ENCODE results near the gene CCRL2.
A peak's percentile ranks its signal among the peaks of the same experiment; 100 is the strongest.

Gene CCRL2

DNA sequence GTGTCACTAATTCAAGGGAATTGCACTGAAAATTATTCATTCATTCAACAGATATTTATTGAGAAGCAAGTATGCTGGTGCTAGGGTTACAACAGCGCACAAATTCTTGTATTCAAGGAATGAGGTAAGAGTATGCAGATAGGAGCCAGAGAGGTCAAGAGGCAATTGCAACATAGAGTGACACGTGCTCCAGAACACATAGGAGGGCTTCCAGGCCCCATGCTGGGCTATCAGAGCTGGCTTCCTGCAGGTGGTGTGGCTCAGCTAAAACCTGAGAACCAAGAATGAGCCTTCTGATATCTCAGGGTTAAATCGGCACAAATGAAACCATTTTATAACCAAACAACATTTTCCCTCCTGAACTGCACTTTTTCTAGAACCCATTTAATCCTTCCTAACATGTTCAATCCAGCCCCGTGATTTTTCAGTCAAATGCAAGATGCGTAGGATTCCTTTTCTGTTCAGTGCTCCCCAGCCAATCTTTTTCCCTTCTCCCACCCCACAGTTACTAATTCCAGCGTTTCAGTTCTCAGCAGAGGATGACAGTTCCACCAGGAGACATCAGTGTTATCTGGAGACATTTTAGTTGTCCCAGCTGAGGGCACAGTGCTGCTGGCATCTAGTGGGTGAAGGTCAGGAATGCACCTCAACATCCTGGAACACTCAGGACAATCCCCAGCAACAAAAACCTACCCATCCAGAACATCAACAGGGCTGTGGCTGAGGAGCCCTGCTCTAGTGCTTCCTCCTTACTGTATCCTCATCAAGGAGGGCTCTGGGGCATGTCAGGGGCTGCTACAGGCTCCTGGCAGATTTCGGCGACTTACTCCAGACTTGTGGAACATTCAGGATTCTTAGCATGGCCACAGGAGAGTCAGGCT lies 13.3 kb upstream of the CCRL2 start:
- ChIA-PET CTCF (interaction anchor here (0.6 kb wide), 1 partner anchor 164 kb away, joined by 3 read pairs; no protein-coding TSS in a partner anchor), POLR2A (no interaction called here)
- H3K4me3 ChIP-seq (ENCODE audit: low read depth, low read length): no peak overlapping the region
- TF ChIP-seq ZBTB1 (tag by site-specific recombination; IDR thresholded peaks at IDR 0.05) (no peak), FEZF1 (tag by site-specific recombination; IDR thresholded peaks at IDR 0.05) (no peak), ZNF660 (tag by site-specific recombination; IDR thresholded peaks at IDR 0.05) (0 out of 2 replicates have a peak, but pooled peaks have one; percentile 37), ZNF843 (tag by site-specific recombination; IDR thresholded peaks at IDR 0.05) (no peak), ZBTB48 (tag by site-specific recombination; IDR thresholded peaks at IDR 0.05) (no peak), ZNF529 (tag by site-specific recombination; IDR thresholded peaks at IDR 0.05; ENCODE audit: insufficient replicate concordance) (no peak), SP3 (tag by site-specific recombination; IDR thresholded peaks at IDR 0.05) (no peak), TRIM28 (IDR thresholded peaks at IDR 0.05; ENCODE audit: borderline replicate concordance, low read length) (no peak), ZNF658 (tag by site-specific recombination; IDR thresholded peaks at IDR 0.05) (no peak), ZBTB20 (tag by site-specific recombination; IDR thresholded peaks at IDR 0.05) (no peak), ZNF629 (tag by site-specific recombination; IDR thresholded peaks at IDR 0.05) (0 out of 2 replicates have a peak, but pooled peaks have one; percentile 18), ZNF600 (tag by site-specific recombination; IDR thresholded peaks at IDR 0.05) (peak; percentile 63), ZFHX2 (tag by site-specific recombination; conservative IDR thresholded peaks at IDR 0.05) (no peak), ZNF354C (tag by site-specific recombination; IDR thresholded peaks at IDR 0.05; ENCODE audit: borderline replicate concordance, low read depth) (no peak), GLIS1 (tag by site-specific recombination; IDR thresholded peaks at IDR 0.05) (peak; percentile 27; the same call in 1 of the 2 replicates), ZIC2 (tag by site-specific recombination; IDR thresholded peaks at IDR 0.05) (peak; percentile 38), GFI1B (tag by site-specific recombination; IDR thresholded peaks at IDR 0.05) (no peak)
- TF ChIP-seq, protein P1, sequence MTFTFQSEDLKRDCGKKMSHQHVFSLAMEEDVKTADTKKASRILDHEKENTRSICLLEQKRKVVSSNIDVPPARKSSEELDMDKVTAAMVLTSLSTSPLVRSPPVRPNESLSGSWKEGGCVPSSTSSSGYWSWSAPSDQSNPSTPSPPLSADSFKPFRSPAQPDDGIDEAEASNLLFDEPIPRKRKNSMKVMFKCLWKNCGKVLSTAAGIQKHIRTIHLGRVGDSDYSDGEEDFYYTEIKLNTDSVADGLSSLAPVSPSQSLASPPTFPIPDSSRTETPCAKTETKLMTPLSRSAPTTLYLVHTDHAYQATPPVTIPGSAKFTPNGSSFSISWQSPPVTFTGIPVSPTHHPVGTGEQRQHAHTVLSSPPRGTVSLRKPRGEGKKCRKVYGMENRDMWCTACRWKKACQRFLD (tag by site-specific recombination; IDR thresholded peaks at IDR 0.05): no peak
- TF ChIP-seq, protein P2, sequence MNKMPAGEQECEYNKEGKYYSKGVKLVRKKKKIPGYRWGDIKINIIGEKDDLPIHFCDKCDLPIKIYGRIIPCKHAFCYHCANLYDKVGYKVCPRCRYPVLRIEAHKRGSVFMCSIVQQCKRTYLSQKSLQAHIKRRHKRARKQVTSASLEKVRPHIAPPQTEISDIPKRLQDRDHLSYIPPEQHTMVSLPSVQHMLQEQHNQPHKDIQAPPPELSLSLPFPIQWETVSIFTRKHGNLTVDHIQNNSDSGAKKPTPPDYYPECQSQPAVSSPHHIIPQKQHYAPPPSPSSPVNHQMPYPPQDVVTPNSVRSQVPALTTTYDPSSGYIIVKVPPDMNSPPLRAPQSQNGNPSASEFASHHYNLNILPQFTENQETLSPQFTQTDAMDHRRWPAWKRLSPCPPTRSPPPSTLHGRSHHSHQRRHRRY (tag by site-specific recombination; IDR thresholded peaks at IDR 0.05): no peak
- TF ChIP-seq, protein P3, sequence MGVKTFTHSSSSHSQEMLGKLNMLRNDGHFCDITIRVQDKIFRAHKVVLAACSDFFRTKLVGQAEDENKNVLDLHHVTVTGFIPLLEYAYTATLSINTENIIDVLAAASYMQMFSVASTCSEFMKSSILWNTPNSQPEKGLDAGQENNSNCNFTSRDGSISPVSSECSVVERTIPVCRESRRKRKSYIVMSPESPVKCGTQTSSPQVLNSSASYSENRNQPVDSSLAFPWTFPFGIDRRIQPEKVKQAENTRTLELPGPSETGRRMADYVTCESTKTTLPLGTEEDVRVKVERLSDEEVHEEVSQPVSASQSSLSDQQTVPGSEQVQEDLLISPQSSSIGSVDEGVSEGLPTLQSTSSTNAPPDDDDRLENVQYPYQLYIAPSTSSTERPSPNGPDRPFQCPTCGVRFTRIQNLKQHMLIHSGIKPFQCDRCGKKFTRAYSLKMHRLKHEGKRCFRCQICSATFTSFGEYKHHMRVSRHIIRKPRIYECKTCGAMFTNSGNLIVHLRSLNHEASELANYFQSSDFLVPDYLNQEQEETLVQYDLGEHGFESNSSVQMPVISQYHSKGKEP (tag by site-specific recombination; IDR thresholded peaks at IDR 0.05): no peak
- H3K4me1 ChIP-seq (ENCODE audit: control insufficient read depth, insufficient read depth, low read length): no peaks in the 10 kb centered on the region
- H3K36me3 ChIP-seq (ENCODE audit: control insufficient read depth in 2 of 2, insufficient read depth in 1 of 2, low read length in 2 of 2): no peaks in the 10 kb centered on the region
- H3K27ac ChIP-seq (ENCODE audit: extremely low read depth, low read depth, low read length): no peak overlapping the region
- H3K9me3 ChIP-seq (ENCODE audit: control insufficient read depth, insufficient read depth, low read depth, low read length): no peaks in the 10 kb centered on the region

DNA sequence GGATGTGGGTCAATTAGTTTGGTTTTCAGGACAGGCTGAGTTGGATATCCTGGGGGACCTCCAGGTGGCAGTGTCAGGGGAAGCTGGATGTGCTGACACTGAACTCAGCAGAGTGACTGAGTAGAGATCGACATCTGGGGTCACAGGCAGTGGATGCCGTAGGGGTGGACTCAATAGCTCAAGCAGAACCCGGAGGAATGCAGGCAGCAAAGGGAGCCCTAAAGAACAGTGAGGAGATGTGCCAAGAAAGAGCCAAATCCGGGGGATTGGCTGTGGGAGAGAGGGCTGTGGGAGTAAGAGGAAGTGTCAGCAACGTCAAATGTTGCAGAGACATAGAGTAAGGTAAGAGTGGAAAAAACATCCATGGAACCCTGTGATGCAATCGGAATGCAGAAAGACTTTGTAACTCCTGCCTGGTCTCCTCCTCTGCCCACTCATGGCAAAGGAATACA lies 11.8 kb upstream of the CCRL2 start:
- POLR2A ChIA-PET: no interaction called here
- no peaks in the 10 kb centered on the region for H3K4me1 ChIP-seq (ENCODE audit: control insufficient read depth, insufficient read depth, low read length)

More for the DNA sequence above, 11.8 kb upstream of the CCRL2 start:
- CTCF ChIA-PET: no interaction called here
- Histone ChIP-seq H3K27ac (ENCODE audit: extremely low read depth, low read depth, low read length) (no peak overlapping the region), H3K36me3 (ENCODE audit: control insufficient read depth in 2 of 2, insufficient read depth in 1 of 2, low read length in 2 of 2) (no peaks in the 10 kb centered on the region), H3K4me3 (ENCODE audit: low read depth, low read length) (no peak overlapping the region), H3K9me3 (ENCODE audit: control insufficient read depth, insufficient read depth, low read depth, low read length) (no peaks in the 10 kb centered on the region)
- TF ChIP-seq ZFHX2 (tag by site-specific recombination; conservative IDR thresholded peaks at IDR 0.05): peak; percentile 65
- TF ChIP-seq, protein P4, sequence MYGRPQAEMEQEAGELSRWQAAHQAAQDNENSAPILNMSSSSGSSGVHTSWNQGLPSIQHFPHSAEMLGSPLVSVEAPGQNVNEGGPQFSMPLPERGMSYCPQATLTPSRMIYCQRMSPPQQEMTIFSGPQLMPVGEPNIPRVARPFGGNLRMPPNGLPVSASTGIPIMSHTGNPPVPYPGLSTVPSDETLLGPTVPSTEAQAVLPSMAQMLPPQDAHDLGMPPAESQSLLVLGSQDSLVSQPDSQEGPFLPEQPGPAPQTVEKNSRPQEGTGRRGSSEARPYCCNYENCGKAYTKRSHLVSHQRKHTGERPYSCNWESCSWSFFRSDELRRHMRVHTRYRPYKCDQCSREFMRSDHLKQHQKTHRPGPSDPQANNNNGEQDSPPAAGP (tag by site-specific recombination; IDR thresholded peaks at IDR 0.05): no peak
- TF ChIP-seq, protein P5, sequence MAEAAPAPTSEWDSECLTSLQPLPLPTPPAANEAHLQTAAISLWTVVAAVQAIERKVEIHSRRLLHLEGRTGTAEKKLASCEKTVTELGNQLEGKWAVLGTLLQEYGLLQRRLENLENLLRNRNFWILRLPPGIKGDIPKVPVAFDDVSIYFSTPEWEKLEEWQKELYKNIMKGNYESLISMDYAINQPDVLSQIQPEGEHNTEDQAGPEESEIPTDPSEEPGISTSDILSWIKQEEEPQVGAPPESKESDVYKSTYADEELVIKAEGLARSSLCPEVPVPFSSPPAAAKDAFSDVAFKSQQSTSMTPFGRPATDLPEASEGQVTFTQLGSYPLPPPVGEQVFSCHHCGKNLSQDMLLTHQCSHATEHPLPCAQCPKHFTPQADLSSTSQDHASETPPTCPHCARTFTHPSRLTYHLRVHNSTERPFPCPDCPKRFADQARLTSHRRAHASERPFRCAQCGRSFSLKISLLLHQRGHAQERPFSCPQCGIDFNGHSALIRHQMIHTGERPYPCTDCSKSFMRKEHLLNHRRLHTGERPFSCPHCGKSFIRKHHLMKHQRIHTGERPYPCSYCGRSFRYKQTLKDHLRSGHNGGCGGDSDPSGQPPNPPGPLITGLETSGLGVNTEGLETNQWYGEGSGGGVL (tag by site-specific recombination; IDR thresholded peaks at IDR 0.05): no peak
- TF ChIP-seq, protein P6, sequence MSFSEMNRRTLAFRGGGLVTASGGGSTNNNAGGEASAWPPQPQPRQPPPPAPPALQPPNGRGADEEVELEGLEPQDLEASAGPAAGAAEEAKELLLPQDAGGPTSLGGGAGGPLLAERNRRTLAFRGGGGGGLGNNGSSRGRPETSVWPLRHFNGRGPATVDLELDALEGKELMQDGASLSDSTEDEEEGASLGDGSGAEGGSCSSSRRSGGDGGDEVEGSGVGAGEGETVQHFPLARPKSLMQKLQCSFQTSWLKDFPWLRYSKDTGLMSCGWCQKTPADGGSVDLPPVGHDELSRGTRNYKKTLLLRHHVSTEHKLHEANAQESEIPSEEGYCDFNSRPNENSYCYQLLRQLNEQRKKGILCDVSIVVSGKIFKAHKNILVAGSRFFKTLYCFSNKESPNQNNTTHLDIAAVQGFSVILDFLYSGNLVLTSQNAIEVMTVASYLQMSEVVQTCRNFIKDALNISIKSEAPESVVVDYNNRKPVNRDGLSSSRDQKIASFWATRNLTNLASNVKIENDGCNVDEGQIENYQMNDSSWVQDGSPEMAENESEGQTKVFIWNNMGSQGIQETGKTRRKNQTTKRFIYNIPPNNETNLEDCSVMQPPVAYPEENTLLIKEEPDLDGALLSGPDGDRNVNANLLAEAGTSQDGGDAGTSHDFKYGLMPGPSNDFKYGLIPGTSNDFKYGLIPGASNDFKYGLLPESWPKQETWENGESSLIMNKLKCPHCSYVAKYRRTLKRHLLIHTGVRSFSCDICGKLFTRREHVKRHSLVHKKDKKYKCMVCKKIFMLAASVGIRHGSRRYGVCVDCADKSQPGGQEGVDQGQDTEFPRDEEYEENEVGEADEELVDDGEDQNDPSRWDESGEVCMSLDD (tag by site-specific recombination; IDR thresholded peaks at IDR 0.05): no peak
